HepG2 (cell line): ENCODE results near the gene GLIS2. TPM values are rescaled to one million over a fixed set of nuclear protein-coding genes. Genes with fewer than 3 reads are reported as not detected.

Source experiments
- ATAC-seq: fragments of 200-7000 bp; cut with Tn5 transposase; 3 replicates; pipeline ENCODE4 v1.9.1; 2020; ENCODE audit warnings: mild to moderate bottlenecking, moderate library complexity
- BruUV-seq: library from RNA; stranded (reverse); fragments of 400-500 nt; replicated peaks from 2 replicates; lab custom pipeline; 2021; lab: Mats Ljungman, UMichigan
- CTCF ChIA-PET: fragments of 300-600 bp; formaldehyde crosslinking; extraction: SDS; loops from one replicate; lab custom pipeline; 2021; ENCODE audit warnings: low total read pairs, inconsistent platforms, low intra/inter-chr PET ratio; lab: Yijun Ruan, JAX
- POLR2A ChIA-PET: fragments of 350-600 bp; sonication (Branson Sonifier 250); formaldehyde crosslinking; loops from one replicate; lab custom pipeline; 2020; ENCODE audit warnings: antibody characterized with exemption, inconsistent platforms; lab: Yijun Ruan, JAX
- DNase-seq: peaks from one replicate; pipeline ENCODE4 v3.0.0-alpha.2; 2015; ENCODE audit warnings: low spot score
- FAIRE-seq: peaks from 3 replicates; lab custom pipeline; 2011; peaks lifted over from hg19 to GRCh38; lab: Jason Lieb, UNC
- H2AFZ ChIP-seq: one replicate; pipeline ENCODE4 v1.6.1; 2011; ENCODE audit warnings: low read length, inconsistent platforms
- H3K27ac ChIP-seq: fragments of 300-600 bp; 3 replicates; pipeline ENCODE4 v1.8.0; 2011; ENCODE audit warnings: mixed run types, mild to moderate bottlenecking, mixed read lengths, low read length, inconsistent platforms; ENCODE audit not compliant: insufficient read depth; ENCODE audit errors: extremely low read length
- H3K27me3 ChIP-seq, 2 experiments: fragments of 200-600 bp in 1 of 2; 2 replicates in 1 of 2; 3 replicates in 1 of 2; pipeline versions ENCODE4 v1.6.0 to v1.8.0; 2011; ENCODE audit warnings: low read length in 2 of 2, mild to moderate bottlenecking in 2 of 2, moderate library complexity in 2 of 2, inconsistent platforms in 1 of 2; ENCODE audit not compliant: insufficient read depth in 2 of 2, control insufficient read depth in 1 of 2
- H3K36me3 ChIP-seq, 2 experiments: fragments of 200-600 bp in 1 of 2; replicated peaks in 1 of 2; 2 replicates in 1 of 2; 3 replicates in 1 of 2; pipeline versions ENCODE4 v1.5.1 to v1.8.0; 2011; ENCODE audit warnings: low read length in 2 of 2, inconsistent platforms in 1 of 2; ENCODE audit not compliant: insufficient read depth in 2 of 2, control insufficient read depth in 1 of 2
- H3K4me1 ChIP-seq: 2 replicates; pipeline ENCODE4 v1.5.1; 2012; ENCODE audit warnings: low read length, inconsistent platforms; ENCODE audit not compliant: insufficient read depth
- H3K4me2 ChIP-seq: 2 replicates; pipeline ENCODE4 v1.6.0; 2011; ENCODE audit warnings: low read depth, low read length, inconsistent platforms
- H3K4me3 ChIP-seq, 3 experiments: fragments of 200-600 bp in 1 of 3; sonication (generic), shearing (Covaris generic) in 1 of 3; replicated peaks in 1 of 3; 2 replicates each; pipeline ENCODE4 v1.5.1; 2011 to 2016; ENCODE audit warnings: low read length in 3 of 3, inconsistent platforms in 2 of 3, low read depth in 2 of 3, mild to moderate bottlenecking in 2 of 3, control low read depth in 1 of 3, mixed read lengths in 1 of 3; ENCODE audit not compliant: insufficient read depth in 1 of 3
- H3K79me2 ChIP-seq: one replicate; pipeline ENCODE4 v1.6.1; 2011; ENCODE audit warnings: low read length, inconsistent platforms; ENCODE audit not compliant: insufficient read depth
- H3K9ac ChIP-seq: 2 replicates; pipeline ENCODE4 v1.6.0; 2011; ENCODE audit warnings: mild to moderate bottlenecking, low read depth, low read length, inconsistent platforms; ENCODE audit not compliant: insufficient read depth
- H3K9me3 ChIP-seq: 2 replicates; pipeline ENCODE4 v1.5.1; 2012; ENCODE audit warnings: mild to moderate bottlenecking, low read length
- H4K20me1 ChIP-seq: 2 replicates; pipeline ENCODE4 v1.6.0; 2011; ENCODE audit warnings: inconsistent platforms, mild to moderate bottlenecking, low read length, moderate library complexity; ENCODE audit not compliant: insufficient read depth
- AKAP8 ChIP-seq: sonication (generic); formaldehyde crosslinking; IDR thresholded peaks from 2 replicates; pipeline ENCODE4 v1.5.1; 2020; ENCODE audit warnings: mild to moderate bottlenecking, missing genetic modification reagents
- ETV6 ChIP-seq: sonication (generic); formaldehyde crosslinking; conservative IDR thresholded peaks from 2 replicates; pipeline ENCODE4 v1.4.0; 2020; ENCODE audit warnings: missing genetic modification reagents
- HNRNPL ChIP-seq: fragments of 200-400 bp; formaldehyde crosslinking; IDR thresholded peaks from 2 replicates; pipeline ENCODE4 v1.6.1; 2017; ENCODE audit warnings: mild to moderate bottlenecking, low read depth, low read length
- MAF1 ChIP-seq: sonication (generic); formaldehyde crosslinking; IDR thresholded peaks from 2 replicates; pipeline ENCODE4 v1.5.0; 2020; ENCODE audit warnings: missing genetic modification reagents, borderline replicate concordance
- MXD4 ChIP-seq: IDR thresholded peaks from 2 replicates; pipeline ENCODE4 v1.6.1; 2016; ENCODE audit warnings: mild to moderate bottlenecking, missing biosample characterization, missing genetic modification reagents
- RBFOX2 ChIP-seq: fragments of 200-400 bp; formaldehyde crosslinking; IDR thresholded peaks from 2 replicates; pipeline ENCODE4 v1.6.1; 2017; ENCODE audit warnings: low read depth, mild to moderate bottlenecking, low read length
- ZBTB38 ChIP-seq: sonication (generic); formaldehyde crosslinking; IDR thresholded peaks from 2 replicates; pipeline ENCODE4 v1.5.1; 2020; ENCODE audit warnings: mild to moderate bottlenecking, missing genetic modification reagents
- WGBS: methylation state at CpG from one replicate; pipeline ENCODE4 v1.1.6; 2017; ENCODE audit warnings: low lambda C conversion rate; 5-methylcytosine and 5-hydroxymethylcytosine counted together
- in situ Hi-C: cut with HindIII; loops from 2 replicates; pipeline ENCODE4 v1.10.0; 2017; ENCODE audit warnings: low pct_unique_long_range_greater_than_20kb; ENCODE audit not compliant: extremely low pct_ligation_motif_present
- intact Hi-C: fragments of 100-400 bp; cut with micrococcal nuclease; formaldehyde crosslinking; loops from one replicate; pipeline ENCODE4 v1.10.0; 2022; ENCODE audit not compliant: unreplicated experiment
- polyA plus RNA-seq, 8 experiments: library from polyadenylated mRNA; depleted of rRNA in 3 of 8; stranded (reverse) in 7 of 8; unstranded in 1 of 8; fragments of >200 nt; fragmentation: Illumina TruSeq in 4 of 8; extraction: Trizol in 4 of 8; gene quantifications; 2 replicates each; pipeline versions ENCODE4 v1.2.1 to v1.2.3, GENCODE V29; 2011 to 2016; ENCODE audit warnings: low read depth in 4 of 8, missing spikeins in 1 of 8, mixed read lengths in 1 of 8; ENCODE audit not compliant: insufficient read depth in 1 of 8
- total RNA-seq, 5 experiments: library from RNA; depleted of rRNA; stranded (reverse); fragments of >200 nt; fragmentation: Illumina TruSeq; extraction: Trizol; gene quantifications; 2 replicates each; pipeline ENCODE4 v1.2.3, GENCODE V29; 2016; ENCODE audit warnings: low read depth in 1 of 5
- TF ChIP-seq, protein P1 (sequence below): sonication (generic); formaldehyde crosslinking; IDR thresholded peaks from 2 replicates; pipeline ENCODE4 v1.4.0; 2020; ENCODE audit warnings: mild to moderate bottlenecking, missing genetic modification reagents, borderline replicate concordance
- TF ChIP-seq, protein P2 (sequence below): sonication (generic); formaldehyde crosslinking; IDR thresholded peaks from 2 replicates; pipeline ENCODE4 v1.5.1; 2020; ENCODE audit warnings: mild to moderate bottlenecking, missing genetic modification reagents, moderate library complexity

The GLIS2 gene
- total and polyA plus RNA-seq, 2 of the 13 experiments (the other 11 are each of a cell fraction or from before 2014, with no cell fraction given) = 0.28 to 0.29 TPM

DNA sequence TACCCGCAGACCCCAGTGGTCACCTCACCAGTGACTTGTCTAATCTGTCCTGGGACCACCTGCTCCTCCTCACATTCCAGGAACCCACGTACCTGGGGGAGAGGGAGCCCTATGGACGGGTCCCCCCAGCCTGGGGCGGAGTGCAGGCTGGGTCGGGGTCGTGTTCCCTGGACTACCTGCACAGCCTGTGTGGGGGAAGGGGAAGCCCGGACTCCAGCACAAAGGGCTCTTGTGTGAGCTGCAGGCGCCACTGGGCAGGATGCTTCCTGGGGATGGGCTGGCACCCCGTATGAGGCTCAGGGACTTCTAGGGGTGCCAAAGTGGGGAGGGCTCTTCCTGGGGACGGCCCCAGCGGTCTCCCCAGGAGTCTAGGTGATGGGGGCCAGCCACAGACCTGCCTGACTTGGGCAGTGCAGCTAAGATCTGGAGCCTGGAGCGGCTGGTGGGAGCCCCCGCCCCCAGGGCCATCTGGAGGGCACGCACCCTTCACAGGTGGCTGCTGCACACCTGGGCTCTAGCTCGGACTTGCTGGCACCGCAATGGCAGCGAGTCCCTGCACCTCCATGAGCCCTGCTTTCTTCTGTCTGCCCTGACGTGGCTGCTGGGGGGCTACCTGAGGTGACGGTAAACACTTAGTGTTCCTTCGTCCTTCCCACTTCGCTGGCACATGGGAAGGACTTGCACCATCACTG is 63.3 kb downstream of the GLIS2 start (continued):
- TF ChIP-seq, protein P1, sequence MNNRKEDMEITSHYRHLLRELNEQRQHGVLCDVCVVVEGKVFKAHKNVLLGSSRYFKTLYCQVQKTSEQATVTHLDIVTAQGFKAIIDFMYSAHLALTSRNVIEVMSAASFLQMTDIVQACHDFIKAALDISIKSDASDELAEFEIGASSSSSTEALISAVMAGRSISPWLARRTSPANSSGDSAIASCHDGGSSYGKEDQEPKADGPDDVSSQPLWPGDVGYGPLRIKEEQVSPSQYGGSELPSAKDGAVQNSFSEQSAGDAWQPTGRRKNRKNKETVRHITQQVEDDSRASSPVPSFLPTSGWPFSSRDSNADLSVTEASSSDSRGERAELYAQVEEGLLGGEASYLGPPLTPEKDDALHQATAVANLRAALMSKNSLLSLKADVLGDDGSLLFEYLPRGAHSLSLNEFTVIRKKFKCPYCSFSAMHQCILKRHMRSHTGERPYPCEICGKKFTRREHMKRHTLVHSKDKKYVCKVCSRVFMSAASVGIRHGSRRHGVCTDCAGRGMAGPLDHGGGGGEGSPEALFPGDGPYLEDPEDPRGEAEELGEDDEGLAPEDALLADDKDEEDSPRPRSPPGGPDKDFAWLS (CRISPR knock-in tag) = no peak
- TF ChIP-seq, protein P2, sequence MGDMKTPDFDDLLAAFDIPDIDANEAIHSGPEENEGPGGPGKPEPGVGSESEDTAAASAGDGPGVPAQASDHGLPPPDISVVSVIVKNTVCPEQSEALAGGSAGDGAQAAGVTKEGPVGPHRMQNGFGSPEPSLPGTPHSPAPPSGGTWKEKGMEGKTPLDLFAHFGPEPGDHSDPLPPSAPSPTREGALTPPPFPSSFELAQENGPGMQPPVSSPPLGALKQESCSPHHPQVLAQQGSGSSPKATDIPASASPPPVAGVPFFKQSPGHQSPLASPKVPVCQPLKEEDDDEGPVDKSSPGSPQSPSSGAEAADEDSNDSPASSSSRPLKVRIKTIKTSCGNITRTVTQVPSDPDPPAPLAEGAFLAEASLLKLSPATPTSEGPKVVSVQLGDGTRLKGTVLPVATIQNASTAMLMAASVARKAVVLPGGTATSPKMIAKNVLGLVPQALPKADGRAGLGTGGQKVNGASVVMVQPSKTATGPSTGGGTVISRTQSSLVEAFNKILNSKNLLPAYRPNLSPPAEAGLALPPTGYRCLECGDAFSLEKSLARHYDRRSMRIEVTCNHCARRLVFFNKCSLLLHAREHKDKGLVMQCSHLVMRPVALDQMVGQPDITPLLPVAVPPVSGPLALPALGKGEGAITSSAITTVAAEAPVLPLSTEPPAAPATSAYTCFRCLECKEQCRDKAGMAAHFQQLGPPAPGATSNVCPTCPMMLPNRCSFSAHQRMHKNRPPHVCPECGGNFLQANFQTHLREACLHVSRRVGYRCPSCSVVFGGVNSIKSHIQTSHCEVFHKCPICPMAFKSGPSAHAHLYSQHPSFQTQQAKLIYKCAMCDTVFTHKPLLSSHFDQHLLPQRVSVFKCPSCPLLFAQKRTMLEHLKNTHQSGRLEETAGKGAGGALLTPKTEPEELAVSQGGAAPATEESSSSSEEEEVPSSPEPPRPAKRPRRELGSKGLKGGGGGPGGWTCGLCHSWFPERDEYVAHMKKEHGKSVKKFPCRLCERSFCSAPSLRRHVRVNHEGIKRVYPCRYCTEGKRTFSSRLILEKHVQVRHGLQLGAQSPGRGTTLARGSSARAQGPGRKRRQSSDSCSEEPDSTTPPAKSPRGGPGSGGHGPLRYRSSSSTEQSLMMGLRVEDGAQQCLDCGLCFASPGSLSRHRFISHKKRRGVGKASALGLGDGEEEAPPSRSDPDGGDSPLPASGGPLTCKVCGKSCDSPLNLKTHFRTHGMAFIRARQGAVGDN = peak; percentile 59

DNA sequence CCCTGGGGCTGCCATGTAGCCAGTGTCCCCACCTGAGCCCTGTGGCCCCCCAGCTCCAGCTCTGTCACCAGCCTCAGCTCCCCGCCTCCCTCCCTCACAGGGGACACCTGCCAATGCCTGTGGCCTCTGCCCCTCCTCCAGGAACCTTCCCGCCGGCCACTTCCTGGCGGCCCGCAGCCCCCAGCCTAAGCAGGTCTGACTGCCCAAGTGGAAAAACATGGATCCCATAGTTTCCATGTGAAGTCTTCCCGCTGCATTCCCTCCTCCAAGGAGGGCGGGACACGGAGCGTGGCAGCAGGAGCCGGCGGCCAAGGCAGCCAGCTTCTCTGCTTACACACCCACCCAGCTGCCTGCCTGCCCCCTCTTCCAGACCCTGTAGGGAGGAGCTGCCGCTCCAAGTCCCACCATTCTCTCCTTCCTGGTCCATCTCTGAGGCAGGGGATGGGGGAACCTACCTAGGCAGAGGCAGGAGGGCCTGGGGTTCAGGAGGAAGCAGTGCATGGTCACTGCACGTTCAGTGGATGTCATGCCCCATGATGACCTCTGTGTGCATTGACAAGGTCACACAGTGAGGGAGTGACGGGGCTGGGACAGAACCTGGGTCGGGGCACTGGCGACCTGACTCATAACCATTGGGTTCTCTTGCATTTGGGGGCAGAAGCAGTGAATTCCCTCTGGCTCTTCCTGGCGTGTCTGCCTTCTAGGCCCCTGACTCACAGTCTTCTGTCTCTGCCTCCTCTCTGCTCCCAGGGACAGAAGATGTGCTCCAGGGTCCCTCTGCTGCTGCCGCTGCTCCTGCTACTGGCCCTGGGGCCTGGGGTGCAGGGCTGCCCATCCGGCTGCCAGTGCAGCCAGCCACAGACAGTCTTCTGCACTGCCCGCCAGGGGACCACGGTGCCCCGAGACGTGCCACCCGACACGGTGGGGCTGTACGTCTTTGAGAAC is 64.5 kb downstream of the GLIS2 start:
- Histone ChIP-seq H3K27me3 (no peaks in the 10 kb centered on the region), H3K36me3 (peaks cover 7 to 16% of the 10 kb centered on the region in 2 experiments), H3K9ac (no peak overlapping the region), H3K27ac (peak overlapping the region; percentile 36), H3K9me3 (no peaks in the 10 kb centered on the region), H4K20me1 (peaks cover 38% of the 10 kb centered on the region), H3K4me2 (no peak overlapping the region), H2AFZ (no peak overlapping the region), H3K4me1 (peaks cover 50% of the 10 kb centered on the region), H3K79me2 (peaks cover 26% of the 10 kb centered on the region), H3K4me3 (no peak overlapping the region)
- WGBS = 91% methylated on average over 17 of the region's 26 CpGs
- ATAC-seq = no peak
- FAIRE-seq = no peak
- no peak for DNase-seq
- intact Hi-C loops (no loop called here), in situ Hi-C loops (no loop called here)
- ChIA-PET POLR2A (interaction anchor here (0.7 to 1.5 kb wide), 3 partner anchors 9 to 35 kb away, joined by 3 to 5 read pairs (median 4); partner anchors contain the start of gene VASN), CTCF (no interaction called here)
- BruUV-seq = no TSS peak
- TF ChIP-seq MAF1 (CRISPR knock-in tag) (no peak), ETV6 (CRISPR knock-in tag) (no peak), MXD4 (no peak), AKAP8 (CRISPR knock-in tag) (peak; percentile 86; the same call in 1 of the 2 replicates), ZBTB38 (CRISPR knock-in tag) (peak; percentile 50; the same call in 1 of the 2 replicates), HNRNPL (peak; percentile 64; the same call in 1 of the 2 replicates), RBFOX2 (0 out of 2 replicates have a peak, but pooled peaks have one; percentile 19)
- TF ChIP-seq, protein P2 = peak; percentile 19; the same call in 1 of the 2 replicates
